Activated CD8-positive, alpha-beta memory T cell treated with anti-CD3 and anti-CD28 coated beads for 1 hour (primary cell): ENCODE results near the gene POC1B.

ENCODE experiments used
- DNase-seq, 2 donors: peaks; one replicate each; pipeline ENCODE4 v3.0.0-alpha.2; 2020; ENCODE audit warnings: low read depth in 1 of 2; ENCODE audit errors: extremely low read depth in 1 of 2

The POC1B gene

DNA sequence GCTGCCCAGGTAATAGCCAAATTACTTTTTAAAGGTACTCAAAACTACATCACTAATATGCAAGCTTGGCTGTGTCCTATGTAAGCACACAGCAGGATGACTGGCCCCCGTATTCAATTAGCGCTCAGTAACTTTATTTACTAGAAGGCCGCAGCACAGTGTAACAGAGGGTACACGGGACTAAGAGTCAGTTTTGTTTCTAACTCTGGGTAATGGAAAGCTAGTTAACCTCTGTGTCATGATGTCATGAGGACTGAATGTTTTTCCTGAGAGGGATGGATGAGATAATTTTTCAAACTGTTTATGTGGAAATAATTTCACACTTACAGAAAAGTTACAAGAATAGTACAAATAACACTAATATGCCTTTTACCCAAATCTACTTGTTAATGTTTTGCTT lies 28.4 kb downstream of the POC1B start:
- no peak for DNase-seq

DNA sequence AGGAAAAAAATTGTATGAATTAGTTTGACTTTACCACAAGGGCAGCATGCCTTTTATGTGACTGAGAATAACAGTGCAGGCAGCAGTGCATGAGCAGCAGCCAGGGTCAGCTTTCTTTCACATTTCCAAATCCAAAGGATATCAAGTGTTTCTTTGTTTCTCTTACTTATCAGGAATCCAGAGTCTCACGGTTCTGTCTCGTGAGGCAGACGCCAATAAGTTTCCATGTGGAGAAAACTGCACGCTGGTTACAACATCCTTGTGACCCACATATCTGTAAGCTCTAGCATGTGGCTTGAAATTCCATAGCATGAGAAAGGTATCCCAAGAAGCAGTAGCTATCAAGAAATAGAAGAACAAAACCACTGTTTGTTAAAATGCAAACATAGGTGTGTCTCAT lies 28.8 kb downstream of the POC1B start:
- no peak for DNase-seq

DNA sequence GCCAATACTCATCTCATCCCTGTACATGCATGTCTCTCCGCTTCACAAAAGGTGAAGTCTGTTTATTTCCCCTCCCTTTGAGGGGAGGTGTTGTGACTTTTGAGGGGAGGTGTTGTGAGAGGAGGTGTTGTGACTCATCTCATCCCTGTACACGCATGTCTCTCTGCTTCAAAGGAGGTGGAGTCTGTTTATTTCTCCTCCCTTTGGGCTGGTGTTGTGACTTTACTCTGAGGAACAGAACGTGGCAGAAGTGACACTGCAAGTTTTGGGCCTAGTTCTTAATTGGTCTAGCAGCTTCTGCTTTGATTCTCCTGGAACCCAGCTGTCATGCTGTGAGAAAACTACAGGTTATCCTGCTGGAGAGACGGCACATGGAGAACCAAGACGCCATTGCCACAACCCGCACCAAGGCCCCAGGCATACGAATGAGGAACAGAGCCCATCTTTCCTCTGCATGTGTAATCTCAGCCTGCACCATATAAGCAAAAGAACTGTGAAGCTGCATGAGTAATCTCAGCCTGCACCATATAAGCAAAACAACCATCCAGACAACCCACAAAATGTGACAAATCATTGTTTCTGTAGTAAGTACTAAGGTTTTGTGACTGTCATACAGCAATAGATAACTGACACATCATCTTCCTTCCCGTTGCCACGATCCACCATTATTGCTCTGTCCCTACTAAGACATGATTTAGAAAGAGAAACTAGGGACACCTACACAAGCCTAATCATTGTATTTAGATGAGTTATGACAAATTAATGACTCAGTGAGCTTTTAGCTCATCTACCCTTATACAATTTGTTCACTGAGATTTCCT lies 31.2 kb downstream of the POC1B start:
- DNase-seq: no peak

DNA sequence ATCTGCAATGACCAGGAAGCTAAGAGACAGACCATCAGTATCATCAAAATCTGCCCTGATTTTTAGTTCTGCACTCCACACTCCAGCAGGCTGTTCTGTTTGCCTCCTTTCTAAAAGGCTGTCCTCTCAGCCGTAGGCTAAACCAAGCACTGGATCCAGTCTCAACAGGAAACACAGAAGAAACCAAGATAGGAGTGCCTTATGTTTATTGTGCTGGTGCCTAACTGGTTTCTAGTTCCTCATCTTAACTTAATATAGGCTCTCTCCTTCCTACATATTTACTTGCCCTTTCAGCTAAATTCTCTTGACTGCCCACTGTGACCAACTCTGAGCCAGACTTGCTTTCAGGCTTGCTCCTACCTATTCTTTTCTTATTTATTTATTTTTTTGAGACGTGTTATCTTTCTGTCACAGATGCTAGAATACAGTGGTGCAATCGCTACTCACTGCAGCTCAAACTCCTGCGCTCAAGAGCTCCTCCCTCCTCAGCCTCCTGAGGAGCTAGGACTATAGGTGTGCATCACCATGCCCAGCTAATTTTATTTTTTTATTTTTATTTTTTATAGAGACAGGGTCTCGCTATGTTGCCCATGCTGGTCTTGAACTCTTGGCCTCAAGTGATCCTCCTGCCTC lies 32.1 kb downstream of the POC1B start:
- DNase-seq: no peak

DNA sequence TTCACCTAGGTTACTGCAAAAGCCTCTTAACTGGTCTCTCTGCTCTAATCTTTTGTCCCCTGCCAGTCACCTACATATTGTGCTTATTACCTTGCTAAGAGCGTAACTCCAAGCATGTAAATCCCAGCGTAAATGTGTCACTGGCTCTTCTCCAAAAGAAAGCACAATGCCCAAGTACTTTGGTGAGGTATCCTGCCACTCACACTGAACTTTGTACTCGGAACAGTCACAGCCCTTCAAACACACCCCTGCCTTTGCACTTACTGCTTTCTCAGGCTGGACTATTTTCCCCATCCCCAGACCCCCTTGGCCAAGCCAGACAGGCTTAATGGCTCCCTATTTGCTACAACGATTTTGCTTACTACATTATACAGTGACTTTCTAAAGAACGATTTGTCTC lies 33.0 kb downstream of the POC1B start:
- no peak for DNase-seq

DNA sequence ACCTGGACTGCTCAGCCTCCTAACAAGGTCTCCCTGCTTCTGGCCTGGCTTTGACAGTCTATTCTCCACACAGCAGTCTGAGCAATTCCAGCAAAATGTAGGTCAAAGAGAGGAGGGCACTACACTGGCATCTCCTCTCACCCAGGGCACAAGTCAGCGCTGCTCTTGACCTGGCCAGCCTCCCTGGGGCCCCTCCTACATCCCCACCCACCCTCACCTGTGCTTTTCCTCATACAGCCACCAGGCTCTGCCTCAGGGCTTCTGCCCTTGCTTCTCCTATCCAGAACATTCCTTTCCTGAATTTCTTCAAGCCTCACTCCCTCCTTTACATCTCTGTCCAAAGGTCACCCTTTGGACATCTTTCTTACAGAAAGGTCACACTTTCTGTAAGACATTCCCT lies 34.9 kb downstream of the POC1B start:
- no peak for DNase-seq

DNA sequence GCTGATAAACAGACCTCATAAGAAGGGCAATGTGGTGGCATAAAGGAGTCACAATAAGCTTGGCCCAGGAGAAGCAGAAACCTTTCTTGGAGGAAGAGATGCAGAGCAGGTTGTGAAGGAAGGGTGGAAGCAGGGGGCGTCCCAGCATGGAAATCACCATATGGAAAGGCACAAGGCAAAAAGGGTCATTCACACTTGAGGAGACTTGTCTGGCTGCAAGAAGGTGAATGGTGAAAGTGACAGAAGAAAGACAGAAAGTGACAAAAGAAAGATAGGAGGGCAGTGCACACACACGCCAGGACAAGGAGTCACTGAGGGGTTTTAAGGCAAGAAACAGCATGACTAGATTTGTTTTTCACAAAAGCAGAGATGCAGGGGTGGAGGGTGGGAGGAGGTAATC lies 39.6 kb downstream of the POC1B start:
- no peak for DNase-seq

DNA sequence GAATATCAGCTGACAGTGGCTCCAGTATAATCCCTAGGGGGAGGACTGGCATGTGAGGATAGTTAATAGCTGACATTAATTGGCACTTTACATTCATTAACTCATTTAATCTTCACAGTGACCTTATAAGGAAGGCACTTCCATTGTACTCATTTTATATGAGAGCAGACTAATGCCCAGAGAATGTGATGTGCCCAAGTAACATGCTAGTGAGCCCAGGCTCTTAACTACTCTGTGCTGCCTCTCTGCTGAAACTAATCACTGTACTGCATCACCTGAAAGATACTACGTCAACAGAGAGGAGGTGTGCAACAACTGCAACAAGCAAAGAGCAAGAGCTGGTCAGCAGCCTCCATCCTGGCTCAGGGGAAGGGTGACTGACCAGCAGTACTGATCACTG lies 41.4 kb downstream of the POC1B start:
- no peak for DNase-seq

DNA sequence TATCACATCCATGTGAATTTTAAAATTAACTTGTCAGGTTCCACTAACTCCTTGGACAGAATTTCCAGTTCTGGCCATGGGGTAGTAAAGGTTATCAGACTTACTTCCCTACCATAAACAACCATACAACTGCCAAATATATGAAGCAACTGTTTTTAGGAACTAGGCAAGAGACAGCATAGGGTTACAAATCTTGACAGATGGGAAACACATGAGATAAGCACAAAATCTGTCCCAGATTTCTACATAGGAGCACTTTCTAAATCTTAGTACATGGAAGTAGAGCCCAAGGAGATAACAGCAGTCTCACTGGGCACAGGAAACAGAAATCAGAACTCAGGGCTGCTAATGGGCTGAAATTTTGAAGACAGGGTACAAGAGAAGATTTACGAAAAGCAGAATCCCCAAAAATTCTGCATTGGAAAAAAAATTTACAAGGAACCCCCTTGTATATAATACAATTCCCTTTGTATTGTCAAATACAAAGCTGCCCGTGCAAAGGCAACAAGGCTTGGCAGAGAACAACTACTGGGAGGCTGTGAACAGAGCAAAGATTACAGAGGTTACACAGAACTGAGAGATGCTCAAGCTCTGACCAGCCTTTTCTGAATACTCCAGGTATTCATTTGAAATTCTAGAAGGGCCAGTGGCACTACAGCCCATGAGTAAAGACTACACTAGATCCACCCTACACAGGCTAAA lies 44.5 kb downstream of the POC1B start:
- DNase-seq: no peak

DNA sequence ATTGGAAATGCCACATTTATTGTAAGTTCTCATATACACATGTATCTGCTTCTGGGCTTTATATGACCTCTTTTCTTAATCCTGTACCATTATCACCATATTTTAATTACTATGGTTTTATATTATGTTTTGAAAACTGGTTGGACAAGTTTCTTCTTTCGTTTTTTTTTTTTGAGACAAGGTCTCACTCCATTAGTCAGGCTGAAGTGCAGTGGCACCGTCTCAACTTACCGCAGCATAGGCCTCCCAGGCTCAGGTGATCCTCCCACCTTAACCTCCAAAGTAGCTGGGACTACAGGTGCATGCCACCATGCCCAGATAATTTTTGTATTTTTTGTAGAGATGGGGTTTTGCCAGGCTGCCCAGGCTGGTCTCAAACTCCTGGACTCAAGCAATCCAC lies 45.9 kb downstream of the POC1B start:
- DNase-seq: no peak

DNA sequence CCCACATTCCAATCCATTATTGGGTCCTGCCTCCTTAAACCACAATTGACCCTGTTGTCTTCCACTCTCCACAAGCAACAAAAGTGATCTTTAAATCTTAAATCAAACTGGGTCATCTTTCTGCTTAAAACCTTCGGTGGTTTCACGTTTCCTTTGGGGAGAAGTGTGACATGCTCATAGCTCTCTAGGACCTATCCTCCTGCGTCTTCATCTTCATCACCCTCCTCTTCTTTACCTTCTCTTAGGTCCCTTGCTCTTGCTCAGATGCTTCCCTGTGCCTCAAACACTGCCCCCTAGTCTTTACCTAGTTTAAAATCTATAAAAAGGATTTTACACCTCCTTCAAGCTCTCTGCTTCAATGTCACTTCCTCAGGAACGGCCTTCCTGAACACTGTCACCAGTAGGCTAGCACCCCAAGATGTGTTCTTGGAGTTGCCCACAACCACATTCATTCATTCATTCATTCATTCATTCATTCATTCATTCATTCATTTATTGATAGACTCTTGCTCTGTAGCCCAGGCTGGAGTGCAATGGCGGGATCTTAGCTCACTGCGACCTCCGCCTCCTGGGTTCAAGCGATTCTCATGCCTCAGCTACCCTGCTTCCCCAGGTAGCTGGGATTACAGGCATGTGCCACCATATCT lies 48.1 kb downstream of the POC1B start:
- no peak for DNase-seq

DNA sequence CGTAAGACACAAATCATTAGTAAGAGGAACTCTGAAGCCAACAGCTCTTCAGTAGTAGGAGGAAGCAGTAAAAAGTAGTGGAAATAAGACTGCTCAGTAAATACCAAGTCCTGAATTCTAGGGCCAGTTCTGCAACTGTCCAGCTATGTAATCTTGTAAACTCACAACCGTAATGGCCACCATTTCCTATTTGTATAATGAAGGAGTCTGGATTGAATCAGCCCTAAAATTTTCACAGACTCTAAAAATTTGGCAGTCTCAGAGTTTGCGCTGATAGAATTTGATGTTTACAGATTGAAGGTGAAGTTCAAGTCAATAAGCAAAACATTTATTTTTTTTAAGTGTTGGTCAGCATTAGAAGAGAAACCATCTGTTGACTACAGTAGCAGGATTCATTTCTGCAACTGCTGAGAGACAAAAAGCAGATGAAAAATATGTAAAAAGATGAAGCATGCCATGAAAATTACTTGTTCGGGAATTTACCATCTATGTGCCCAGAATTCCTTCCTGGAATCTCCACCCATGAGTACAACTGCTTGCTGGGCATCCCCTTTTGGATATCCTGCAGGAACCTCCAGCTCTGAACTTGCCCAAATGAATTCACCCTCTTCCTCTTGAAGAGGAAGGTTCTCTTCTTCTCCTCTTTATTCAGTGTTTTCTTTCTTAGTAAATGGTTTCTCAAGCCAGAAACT lies 48.8 kb downstream of the POC1B start:
- DNase-seq: no peak

DNA sequence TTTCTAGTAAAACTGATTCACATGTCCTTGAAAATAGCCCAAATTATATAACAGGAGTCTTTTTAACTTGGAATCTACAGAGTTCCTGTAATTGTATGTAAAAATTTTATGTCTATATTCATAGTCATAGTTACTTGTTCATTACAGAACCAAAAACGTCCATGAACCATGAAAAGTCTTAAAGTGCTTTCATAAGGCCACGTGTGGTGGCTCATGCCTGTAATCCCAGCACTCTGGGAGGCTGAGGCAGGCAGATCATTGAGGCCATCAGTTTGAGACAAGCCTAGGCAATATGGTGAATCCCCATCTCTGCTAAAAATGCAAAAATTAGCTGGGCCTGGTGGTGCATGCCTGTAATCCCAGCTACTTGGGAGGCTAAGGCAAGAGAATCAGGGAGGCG lies 49.6 kb downstream of the POC1B start:
- DNase-seq: no peak

DNA sequence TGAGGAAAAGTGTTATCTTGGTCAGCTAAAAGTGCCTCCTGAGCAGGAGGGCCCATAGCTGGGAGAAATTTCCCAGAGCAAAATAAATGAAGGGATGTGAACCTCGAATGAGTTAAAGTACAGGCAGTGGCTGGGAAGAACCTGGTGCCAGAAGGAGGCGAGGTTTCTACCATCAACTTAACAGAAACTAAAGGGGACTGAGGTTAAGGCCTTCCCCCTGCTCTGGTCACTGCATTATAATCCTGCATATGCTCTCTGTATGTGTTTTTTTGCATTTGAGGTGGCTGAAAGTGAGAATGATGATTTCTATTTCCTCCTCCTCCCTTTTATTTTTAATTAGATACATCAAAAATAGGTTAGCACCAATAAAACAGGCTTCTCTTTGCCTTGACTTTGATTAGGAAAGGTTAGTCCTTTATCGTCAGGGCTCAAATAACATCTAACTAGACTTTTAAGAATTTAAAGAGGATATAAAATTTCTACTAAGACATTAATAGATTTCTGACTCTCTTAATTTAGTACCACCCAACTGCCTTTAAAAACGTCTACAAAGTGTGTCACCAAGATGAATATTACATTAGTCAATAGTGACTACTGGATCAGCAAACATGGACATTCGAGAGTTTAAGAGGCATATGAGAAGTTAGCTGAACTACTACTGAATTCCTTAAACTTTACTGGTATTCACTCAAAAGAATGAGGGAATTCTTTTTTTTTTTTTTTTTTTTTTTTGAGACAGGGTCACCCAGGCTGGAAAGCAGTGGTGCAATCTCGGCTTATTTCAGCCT lies 50.5 kb downstream of the POC1B start:
- DNase-seq: no peak

DNA sequence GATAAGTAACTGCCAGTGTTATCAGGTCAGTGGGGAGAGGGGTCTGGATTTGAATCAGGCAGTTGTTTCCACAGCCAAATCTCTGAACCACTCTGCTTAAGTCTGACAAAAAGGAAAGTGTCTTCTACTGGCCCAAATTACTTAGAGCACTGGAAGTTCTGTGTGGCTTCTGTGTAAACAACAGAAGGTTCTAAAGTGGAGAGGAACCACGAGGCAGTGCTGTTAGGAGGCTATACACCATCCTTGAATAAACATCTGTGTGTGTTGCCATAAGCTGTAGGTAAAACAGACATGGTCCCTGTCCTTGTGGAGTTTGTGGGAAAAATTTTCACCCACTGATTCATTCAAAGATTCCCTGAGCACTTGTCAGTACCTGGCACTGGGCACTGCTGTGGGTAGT lies 51.2 kb downstream of the POC1B start:
- DNase-seq: no peak

DNA sequence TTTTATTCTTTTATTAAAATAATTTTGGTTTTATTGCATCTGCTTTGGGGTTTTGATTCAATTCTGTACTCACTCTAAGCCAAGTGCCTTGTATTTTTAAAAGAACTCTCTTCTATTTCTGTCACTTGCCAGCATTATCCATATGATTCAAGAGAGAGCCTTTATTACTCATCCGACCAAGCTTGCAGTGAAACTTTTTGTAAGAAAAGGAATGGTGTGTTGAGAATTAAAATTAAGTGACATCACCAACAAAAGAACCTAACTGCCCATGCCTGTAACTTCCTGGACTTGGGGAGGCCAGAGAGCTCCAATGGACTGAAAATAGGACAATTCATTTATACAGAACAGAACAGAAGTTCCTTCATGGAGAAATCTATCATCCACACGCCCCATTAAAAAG lies 53.3 kb downstream of the POC1B start:
- no peak for DNase-seq

DNA sequence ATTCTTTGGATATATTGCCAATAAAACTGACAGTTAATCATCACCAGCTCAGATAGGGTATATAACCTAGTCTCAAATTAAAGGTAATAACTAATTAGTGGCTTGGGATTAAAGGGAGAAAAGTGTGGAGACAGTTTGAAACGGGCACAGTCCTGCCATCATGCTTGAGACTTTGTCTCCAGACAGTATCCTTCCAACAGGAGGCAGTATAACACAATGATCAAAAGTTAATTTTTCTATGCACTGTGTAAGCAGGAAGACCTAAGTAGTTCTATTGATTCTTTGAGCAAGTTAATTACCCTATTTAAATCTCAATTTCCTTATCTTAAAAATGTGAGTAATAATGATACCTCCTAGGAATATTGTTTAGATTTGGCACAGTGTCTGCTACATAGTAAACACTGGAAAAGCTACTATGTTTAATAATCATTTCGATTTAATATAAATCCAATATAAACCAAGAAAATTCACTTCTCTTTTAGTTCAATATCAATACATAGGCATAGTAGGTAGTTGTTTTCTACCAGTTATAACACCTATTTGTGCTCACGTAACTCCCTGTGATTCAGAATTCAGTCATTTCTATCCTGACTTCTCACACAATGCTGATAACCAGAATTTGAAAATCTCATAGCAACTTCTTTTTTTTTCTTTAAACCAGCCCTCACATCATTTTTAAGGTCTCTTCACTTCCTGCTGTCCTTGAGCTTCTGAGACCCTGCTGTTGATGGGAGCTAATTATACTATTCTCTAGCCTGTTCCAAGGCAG lies 54.9 kb downstream of the POC1B start:
- no peak for DNase-seq

DNA sequence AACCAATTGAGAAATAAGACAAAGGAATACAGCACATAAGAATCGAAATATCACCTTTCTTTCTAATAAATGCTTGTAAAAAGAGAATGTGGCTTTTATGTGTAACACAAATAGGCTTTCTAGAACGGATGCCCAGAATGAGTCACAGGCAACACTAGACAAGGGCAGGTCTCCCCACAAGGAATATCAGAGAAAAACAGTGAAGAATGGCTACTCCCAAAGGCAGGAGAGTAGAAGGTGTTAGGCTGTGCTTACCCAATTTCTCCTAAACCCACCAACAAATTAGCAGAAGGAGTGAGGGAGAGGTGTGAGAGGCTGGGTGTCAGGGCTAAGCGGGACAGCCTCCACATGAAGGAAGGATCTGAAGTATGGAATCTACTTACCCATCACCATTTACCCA lies 56.5 kb downstream of the POC1B start:
- DNase-seq: no peak

DNA sequence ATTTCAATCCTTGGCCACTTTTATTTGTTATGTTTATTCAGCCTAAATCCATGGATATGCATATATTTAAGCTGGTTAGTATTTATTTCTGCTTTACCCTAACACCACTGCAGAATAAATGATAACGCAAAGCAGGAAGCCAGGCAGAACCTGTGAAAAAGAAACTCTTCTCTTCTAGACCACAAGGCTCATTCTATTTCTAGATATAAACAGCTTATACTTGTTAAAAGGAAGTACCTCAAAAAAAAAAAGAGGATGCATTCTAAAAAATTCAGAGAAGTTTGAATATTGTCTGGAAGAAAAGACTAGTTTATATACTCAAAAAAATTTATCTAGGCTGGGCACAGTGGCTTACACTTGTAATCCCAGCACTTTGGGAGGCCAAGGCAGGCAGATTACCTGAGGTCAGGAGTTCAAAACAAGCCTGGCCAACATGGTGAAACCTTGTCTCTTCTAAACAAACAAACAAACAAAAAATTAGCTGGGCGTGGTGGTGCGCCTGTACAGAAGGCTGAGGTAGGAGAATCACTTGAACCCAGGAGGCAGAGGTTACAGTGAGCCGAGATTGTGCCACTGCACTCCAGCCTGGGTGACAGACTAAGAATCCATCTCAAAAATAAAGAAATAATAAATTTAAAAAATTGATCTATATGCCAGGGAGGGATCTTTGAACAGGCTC lies 57.1 kb downstream of the POC1B start:
- no peak for DNase-seq
